Measurements from ENCODE around the gene TP53INP2.

DNA sequence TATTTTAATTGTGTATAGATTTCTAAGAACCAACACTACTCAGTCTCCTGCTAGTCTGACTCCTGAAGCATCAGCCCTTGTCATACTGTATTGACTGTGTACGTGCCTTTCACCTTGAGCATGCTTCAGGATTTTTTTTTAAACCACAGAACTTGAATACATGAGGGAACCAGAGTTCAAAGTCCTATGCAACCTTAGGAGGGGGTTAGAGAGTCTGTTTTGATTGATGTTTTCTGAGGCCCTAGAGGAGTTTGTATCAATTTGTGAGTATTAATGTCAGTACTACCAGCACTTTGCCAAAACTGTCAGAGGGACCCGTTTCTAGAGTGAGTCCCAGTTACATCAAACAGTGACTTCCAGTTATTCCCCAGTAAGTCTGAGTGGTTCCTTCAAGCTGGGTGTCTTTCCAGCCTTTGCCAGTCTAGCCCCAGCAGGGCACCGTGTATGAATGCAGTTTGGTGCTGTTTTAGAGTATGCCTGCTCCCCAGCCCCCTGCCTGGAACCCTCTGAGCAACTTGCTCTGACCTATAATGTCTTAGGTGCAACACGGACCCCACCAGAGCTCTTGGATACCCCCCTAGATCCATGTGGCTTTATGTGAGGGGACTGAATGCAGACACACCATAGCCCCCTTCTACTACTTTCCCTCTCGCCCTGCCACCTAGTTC, 8.5 kb downstream of the TP53INP2 start:
- TF ChIP-seq POLR2A (IDR thresholded peaks at IDR 0.05; ENCODE audit: low read depth, low read length): no peak
- TF ChIP-seq SPI1 (IDR thresholded peaks at IDR 0.05; ENCODE audit: low read depth, low read length): no peak
- no peak for TF ChIP-seq POLR2AphosphoS5 (IDR thresholded peaks at IDR 0.05; ENCODE audit: low read depth, low read length)
- TF ChIP-seq TAF1 (IDR thresholded peaks at IDR 0.05; ENCODE audit: low read depth, low read length): no peak
- no peak for TF ChIP-seq PAX5 (IDR thresholded peaks at IDR 0.05; ENCODE audit: insufficient read depth, low read length, severe bottlenecking)
- no peak for TF ChIP-seq POU2F2 (IDR thresholded peaks at IDR 0.05; ENCODE audit: low read depth, low read length)
